Measurements from ENCODE around the gene CAMTA1.

The CAMTA1 gene

DNA sequence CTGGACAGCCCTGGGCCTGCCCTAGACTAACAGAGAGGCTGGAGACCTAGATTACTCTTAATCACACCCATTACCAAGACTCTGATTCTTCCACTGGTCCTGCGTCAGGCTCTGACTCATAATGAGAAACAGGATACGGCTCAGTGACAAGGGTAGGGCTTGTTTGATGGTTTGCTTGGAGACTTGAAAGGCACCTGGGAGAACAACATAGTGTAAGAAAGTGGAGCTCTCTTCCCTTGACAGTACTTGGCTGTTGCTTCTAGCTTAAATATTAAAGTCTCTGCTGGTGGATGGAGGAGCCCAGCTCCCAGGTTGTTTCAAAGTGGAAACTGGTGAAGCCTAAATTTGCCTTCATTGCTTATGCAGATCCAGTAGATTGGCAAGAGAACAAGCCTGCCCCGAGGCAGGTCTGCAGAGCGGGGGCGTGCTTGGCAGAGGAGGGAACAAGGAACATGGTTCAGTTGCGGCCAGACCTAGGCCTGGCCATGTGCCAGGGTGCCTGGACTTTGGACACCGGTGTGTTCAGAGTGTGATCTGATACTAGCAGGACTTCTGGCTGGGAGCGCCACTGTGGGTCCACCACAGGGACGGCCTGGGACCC is 480.6 kb downstream of the CAMTA1 start:
- Histone ChIP-seq H4K20me1 (no peaks in the 10 kb centered on the region), H3K36me3 (no peaks in the 10 kb centered on the region), H3K9ac (no peak overlapping the region), H3K27me3 (no peaks in the 10 kb centered on the region), H3K4me1 (0 out of 2 replicates have a peak, but pooled peaks cover 5% of the 10 kb centered on the region), H3K27ac (no peak overlapping the region), H3K9me3 (peaks cover 20% of the 10 kb centered on the region), H3K4me2 (no peak overlapping the region), H3K4me3 (no peak overlapping the region)
- no peak for TF ChIP-seq Cebpa-rat (IDR thresholded peaks at IDR 0.05)

DNA sequence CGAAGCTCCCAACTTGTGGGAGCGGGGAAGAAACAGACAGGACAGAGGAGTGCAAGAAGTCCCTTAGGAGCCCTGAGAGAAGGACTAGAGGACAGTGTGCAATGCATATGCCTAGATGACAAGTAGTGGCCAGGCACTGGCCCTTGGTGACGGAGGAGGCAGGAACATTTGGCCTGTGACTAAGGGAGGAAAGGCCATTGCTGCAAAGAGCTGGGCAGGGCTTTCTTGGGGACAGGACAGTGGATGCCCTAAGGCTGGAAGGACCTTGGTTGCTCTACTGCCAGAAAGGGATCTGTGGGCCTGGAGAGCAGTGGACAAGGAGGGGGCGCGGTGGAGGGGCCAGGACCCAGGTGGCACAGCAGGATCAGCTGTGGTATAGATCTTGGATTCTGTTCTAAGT is 481.3 kb downstream of the CAMTA1 start:
- Histone ChIP-seq H3K27me3 (no peaks in the 10 kb centered on the region), H3K9ac (no peak overlapping the region), H3K4me2 (no peak overlapping the region), H4K20me1 (no peaks in the 10 kb centered on the region), H3K36me3 (no peaks in the 10 kb centered on the region), H3K27ac (no peak overlapping the region), H3K4me3 (no peak overlapping the region), H3K4me1 (0 out of 2 replicates have a peak, but pooled peaks cover 5% of the 10 kb centered on the region), H3K9me3 (peaks cover 20% of the 10 kb centered on the region)
- TF ChIP-seq Cebpa-rat (IDR thresholded peaks at IDR 0.05) = no peak

DNA sequence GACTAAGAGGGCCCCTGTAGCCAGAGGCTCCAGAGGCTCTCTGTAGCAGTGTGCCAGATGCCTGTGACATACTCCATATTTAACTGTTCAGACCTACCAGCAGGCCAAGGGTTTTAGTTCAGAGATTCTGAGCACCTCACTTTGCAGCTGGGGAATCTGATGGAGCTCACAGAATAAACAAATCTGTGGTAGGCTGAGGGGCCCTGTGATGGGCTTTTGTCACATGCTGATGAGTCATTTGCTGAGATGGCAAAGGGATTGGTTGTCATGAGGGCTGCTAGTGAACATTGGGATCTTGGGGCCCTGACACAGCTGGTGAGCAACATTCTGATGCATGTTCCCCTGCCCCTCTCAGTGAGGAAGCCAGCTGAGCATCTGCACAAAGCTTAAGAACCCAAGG is 482.2 kb downstream of the CAMTA1 start:
- Histone ChIP-seq H3K27me3 (no peaks in the 10 kb centered on the region), H3K36me3 (no peaks in the 10 kb centered on the region), H3K27ac (no peak overlapping the region), H3K4me1 (0 out of 2 replicates have a peak, but pooled peaks cover 4% of the 10 kb centered on the region), H3K4me3 (no peak overlapping the region), H3K4me2 (no peak overlapping the region), H3K9me3 (peaks cover 20% of the 10 kb centered on the region), H4K20me1 (no peaks in the 10 kb centered on the region), H3K9ac (no peak overlapping the region)
- TF ChIP-seq Cebpa-rat (IDR thresholded peaks at IDR 0.05) = no peak

DNA sequence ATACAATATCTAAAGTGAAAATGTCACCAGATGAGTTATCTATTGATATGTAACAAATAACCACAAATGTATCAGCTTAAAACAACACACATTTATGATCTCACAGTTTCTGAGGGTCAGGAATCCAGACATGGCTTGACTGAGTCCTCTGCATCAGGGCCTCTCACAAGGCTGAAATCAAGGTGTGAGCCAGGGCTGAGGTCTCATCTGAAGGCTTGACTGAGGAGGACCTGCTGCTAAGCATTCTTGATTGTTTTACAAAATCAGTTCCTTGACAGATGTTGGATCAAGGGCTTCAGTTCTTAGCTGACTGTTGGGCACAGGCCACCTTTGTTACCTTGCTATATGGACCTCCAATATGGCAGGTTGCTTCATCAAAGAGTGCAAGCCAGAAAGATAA is 483.7 kb downstream of the CAMTA1 start:
- no peaks in the 10 kb centered on the region for H3K36me3 ChIP-seq
- no peaks in the 10 kb centered on the region for H4K20me1 ChIP-seq
- no peaks in the 10 kb centered on the region for H3K4me1 ChIP-seq
- no peak for TF ChIP-seq Cebpa-rat (IDR thresholded peaks at IDR 0.05)
- H3K4me2 ChIP-seq = no peak overlapping the region
- H3K9me3 ChIP-seq = peaks cover 20% of the 10 kb centered on the region
- H3K4me3 ChIP-seq = no peak overlapping the region
- no peaks in the 10 kb centered on the region for H3K27me3 ChIP-seq
- H3K9ac ChIP-seq = no peak overlapping the region
- no peak overlapping the region for H3K27ac ChIP-seq

DNA sequence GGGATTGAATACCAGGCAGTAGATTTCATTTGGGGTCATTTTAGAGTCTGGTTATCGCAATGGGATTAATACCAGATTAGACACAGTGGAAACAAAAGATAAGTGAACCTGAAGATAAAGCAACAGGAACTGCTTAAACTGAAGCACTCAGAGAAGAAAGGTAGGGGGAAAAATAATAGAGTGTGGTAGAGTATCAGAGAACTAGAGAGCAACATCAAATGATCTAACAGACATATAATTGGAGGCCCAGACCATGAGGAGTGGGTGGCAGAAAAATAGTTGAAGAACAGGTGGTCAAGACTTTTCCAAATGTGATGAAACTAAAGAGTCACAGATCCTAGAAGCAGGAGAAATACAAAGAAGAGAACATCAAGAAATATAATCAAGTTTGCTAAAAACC is 484.3 kb downstream of the CAMTA1 start:
- Histone ChIP-seq H3K36me3 (no peaks in the 10 kb centered on the region), H3K27me3 (no peaks in the 10 kb centered on the region), H3K9ac (no peak overlapping the region), H3K4me1 (no peaks in the 10 kb centered on the region), H3K27ac (no peak overlapping the region), H3K9me3 (peaks cover 20% of the 10 kb centered on the region), H4K20me1 (no peaks in the 10 kb centered on the region), H3K4me2 (no peak overlapping the region), H3K4me3 (no peak overlapping the region)
- TF ChIP-seq Cebpa-rat (IDR thresholded peaks at IDR 0.05) = no peak

DNA sequence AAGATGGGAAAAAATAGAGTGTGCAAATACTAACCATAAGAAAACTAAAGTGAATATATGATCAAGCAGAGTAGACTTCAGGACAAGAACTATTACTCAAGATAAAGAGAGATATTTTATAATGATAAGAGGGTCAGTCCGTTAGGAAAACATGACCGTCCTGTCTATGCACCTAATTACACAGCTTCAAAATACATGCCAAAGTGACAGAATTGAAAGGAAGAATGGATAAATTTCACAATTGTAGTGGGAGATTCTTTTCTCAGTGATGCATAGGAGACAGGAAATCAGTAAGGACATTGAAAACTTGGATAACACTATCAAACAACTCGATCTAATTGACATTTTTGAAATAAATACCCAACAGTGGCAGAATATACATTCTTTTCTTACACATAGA is 489.0 kb downstream of the CAMTA1 start:
- Histone ChIP-seq H3K36me3 (no peaks in the 10 kb centered on the region), H3K27me3 (no peaks in the 10 kb centered on the region), H3K27ac (no peak overlapping the region), H3K4me2 (no peak overlapping the region), H3K4me1 (no peaks in the 10 kb centered on the region), H3K9ac (no peak overlapping the region), H3K4me3 (no peak overlapping the region), H3K9me3 (peaks cover 9% of the 10 kb centered on the region), H4K20me1 (no peaks in the 10 kb centered on the region)
- no peak for TF ChIP-seq Cebpa-rat (IDR thresholded peaks at IDR 0.05)

DNA sequence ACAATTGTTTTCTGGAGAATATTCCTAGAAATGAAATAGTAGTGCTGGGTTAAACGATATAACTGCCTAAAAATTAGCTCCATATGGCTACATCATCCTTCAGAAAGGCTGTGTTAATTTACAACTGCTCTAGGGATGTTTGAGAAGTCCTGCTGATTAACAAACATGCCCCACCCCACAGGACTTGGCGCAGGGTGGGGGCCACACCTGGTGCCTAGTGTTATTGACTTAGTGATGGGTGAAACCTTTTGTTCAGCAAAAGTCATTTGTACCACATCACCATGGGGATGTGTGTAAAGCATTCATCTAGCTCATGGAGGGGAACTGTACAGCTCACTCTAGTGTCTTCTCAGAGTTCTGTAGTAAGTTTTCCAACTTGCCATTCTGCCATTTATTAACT is 492.8 kb downstream of the CAMTA1 start:
- TF ChIP-seq Cebpa-rat (IDR thresholded peaks at IDR 0.05) = no peak
- Histone ChIP-seq H3K36me3 (no peaks in the 10 kb centered on the region), H3K9ac (no peak overlapping the region), H3K4me3 (no peak overlapping the region), H4K20me1 (no peaks in the 10 kb centered on the region), H3K4me1 (no peaks in the 10 kb centered on the region), H3K9me3 (0 out of 2 replicates have a peak, but pooled peaks cover 3% of the 10 kb centered on the region), H3K4me2 (no peak overlapping the region), H3K27ac (no peak overlapping the region), H3K27me3 (no peaks in the 10 kb centered on the region)

DNA sequence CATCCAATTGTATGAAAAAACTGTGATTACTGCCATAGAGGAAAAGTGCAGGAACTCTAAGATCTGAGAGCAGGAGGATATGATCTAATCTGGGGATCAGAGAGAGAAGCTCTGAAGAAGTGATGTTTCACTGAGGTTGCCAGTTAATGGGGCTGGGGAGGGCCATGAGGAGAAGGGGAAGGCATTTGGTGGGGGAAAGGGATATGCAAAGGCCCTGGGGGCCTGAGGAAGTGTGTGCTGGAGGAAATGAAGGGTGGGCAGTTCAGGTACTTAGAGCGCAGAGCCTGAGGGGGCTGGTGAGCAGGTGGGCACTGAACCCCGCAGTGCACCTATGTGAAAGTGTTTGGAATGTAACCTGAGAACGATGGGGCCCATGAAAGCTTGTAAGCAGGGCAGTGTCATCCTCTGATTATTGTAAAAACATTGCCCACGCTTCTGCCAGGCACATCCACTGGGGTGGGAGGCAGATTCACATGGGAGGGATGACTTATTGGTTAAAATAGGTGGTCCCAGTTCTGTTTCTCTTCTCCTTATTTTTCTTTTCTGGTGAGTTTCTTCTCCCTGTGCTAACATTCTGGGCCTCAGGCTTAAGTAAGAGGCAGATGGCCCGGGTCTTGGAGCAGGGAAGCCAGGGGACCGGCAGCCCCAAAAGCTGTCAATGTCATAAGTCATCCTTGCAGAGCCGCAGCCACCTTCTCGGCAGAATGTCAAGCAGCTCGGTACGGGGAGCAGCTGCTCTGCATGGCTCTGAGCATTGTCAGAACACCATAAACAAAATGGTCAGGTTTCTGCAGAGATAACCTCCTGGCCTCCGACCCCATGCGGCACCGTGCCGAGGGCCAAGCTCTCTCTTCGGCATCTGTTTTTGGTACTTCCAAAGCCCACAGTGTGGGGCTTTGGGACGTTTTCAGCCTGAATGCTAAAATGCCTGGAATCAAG is 493.8 kb downstream of the CAMTA1 start:
- no peaks in the 10 kb centered on the region for H3K4me1 ChIP-seq
- H4K20me1 ChIP-seq = no peaks in the 10 kb centered on the region
- no peak overlapping the region for H3K4me3 ChIP-seq
- 0 out of 2 replicates have a peak, but pooled peaks cover 3% of the 10 kb centered on the region for H3K9me3 ChIP-seq
- TF ChIP-seq Cebpa-rat (IDR thresholded peaks at IDR 0.05) = no peak
- H3K9ac ChIP-seq = no peak overlapping the region
- no peaks in the 10 kb centered on the region for H3K27me3 ChIP-seq
- H3K27ac ChIP-seq = no peak overlapping the region
- no peak overlapping the region for H3K4me2 ChIP-seq
- H3K36me3 ChIP-seq = no peaks in the 10 kb centered on the region

DNA sequence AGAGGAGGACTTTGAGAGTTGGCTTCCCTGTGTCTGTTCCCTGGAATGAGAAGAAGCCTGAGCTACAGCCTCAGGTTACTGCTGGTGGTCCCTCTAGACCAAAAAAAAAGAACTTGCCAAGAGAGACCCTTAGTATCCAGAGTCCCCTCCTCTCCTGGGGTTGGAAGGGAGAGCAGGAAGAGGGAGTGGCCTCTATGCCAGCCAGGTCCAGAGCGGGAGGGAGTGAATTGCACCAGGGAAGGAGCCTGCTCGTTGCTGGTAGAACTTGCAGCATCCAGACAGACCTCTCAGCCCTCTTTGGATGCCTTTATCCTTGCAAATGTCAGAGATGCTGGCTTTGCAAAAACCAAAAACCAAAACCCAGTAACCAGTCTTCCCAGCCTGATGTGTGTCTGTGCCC is 494.5 kb downstream of the CAMTA1 start:
- Histone ChIP-seq H4K20me1 (no peaks in the 10 kb centered on the region), H3K4me3 (no peak overlapping the region), H3K27me3 (no peaks in the 10 kb centered on the region), H3K36me3 (no peaks in the 10 kb centered on the region), H3K27ac (no peak overlapping the region), H3K9ac (no peak overlapping the region), H3K4me2 (no peak overlapping the region), H3K9me3 (0 out of 2 replicates have a peak, but pooled peaks cover 3% of the 10 kb centered on the region), H3K4me1 (no peaks in the 10 kb centered on the region)
- no peak for TF ChIP-seq Cebpa-rat (IDR thresholded peaks at IDR 0.05)

DNA sequence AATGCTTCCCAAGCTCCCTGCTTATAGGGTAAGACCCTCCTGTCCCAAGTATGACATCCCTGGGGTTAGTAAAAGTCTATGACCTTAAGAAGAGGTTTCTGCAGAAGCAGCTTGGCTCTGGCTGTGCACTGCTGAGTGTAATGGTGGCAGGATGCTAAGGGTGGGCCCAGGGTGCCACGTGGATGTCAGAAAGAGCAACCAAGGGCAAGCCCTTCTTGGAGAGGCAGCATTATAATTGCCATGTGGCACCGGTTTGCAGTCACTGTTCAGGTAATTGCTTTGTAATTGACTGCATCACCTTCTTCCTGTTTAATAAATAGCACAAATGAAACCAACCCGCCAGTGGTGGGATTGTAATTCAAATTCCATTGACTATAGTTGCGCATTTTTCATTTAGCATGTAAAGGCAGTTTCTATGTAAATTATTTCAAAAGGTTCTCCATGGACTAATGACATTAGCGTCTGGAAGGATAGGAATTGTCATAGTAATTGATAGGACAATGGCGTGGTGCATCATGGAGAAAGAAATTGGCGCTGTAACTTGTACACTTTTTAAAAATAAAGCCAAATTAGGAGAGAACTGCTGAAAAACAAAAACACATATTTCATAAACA is 495.2 kb downstream of the CAMTA1 start:
- Histone ChIP-seq H3K4me3 (no peak overlapping the region), H3K4me1 (no peaks in the 10 kb centered on the region), H4K20me1 (no peaks in the 10 kb centered on the region)

More for the DNA sequence above, 495.2 kb downstream of the CAMTA1 start:
- Histone ChIP-seq H3K9ac (no peak overlapping the region), H3K9me3 (0 out of 2 replicates have a peak, but pooled peaks cover 3% of the 10 kb centered on the region), H3K36me3 (no peaks in the 10 kb centered on the region), H3K4me2 (no peak overlapping the region), H3K27me3 (no peaks in the 10 kb centered on the region), H3K27ac (no peak overlapping the region)
- TF ChIP-seq Cebpa-rat (IDR thresholded peaks at IDR 0.05) = no peak
